GM19351 (cell line): Measurements from ENCODE around the gene CDX1.

ENCODE experiments used
- ATAC-seq: cut with Tn5 transposase; IDR thresholded peaks from one replicate; pipeline ENCODE4 v1.9.1; 2021; ENCODE audit warnings: mild to moderate bottlenecking, moderate library complexity; ENCODE audit not compliant: unreplicated experiment

CDX1 gene

DNA sequence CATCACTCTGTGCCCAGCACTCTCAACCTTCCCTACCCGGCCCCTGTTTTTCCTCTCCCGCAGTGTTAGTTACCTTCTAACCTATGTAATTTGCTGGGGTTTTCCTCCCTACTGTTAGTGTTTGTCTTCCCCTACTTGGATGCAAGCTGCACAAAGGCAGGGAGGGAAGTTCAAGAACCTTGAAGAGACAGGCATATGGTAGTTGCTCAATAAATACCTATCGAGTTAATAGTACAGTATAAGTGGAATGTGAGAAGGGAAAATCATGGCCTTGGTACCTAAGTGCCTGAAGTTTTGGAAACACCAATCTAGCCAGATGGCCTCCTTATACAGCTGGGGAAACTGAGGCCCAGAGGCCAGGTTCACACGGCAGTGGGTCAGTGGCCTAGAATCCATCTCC, 35.1 kb upstream of the CDX1 start:
- ATAC-seq: no peak

DNA sequence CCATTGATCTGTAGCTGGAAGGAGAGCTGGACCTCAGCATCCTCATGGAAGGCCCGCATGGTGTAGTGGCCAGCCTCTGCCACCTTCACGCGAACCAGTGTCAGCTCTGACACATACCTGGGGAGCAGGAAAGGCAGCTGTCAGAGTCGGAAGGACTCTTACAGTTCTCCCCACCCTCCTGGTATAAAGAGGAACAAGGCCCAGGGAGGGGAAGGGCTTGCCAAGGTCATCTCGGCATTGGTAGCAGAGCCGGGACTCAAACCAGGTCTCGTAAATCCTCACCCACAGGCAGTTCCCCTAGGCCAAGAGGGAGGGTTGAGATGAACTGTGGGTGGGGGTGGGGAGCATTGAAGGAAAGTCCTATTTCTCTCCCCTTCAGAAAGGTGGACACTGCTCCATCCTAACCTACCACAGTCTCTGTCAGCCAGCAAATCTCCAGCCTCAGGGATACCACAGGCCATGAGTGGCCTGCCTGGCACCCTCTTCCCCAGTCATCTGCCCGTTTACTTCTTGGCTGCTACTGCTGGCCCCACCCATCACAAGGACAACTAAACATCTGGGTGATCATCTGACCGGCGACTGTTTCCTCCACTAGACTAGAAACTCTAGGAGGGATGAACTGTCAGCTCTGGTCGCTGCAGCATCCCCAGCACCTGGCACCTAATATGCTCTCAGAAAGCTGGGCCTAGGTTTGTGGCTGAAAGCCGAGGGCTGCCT, 34.4 kb upstream of the CDX1 start:
- ATAC-seq: no peak

DNA sequence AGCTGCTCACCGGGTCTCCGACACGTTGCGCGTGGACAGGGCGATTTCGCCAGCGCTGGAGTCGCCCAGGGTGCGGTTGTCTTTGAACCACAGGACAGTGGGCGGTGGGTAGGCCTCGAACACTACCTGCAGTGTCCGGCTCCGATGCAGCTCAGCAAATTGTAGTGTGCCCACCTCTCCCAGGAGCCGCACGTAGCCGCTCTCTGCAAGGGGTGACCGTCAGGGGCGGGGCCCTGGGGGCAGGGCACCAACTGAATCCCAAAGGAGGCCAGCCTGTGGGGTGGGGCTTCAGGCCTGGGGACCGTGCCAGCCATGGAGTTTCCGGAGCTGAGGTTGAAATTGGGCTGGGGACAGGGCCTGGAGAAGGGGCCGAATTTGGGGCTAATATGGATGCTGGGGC, 33.8 kb upstream of the CDX1 start:
- no peak for ATAC-seq

DNA sequence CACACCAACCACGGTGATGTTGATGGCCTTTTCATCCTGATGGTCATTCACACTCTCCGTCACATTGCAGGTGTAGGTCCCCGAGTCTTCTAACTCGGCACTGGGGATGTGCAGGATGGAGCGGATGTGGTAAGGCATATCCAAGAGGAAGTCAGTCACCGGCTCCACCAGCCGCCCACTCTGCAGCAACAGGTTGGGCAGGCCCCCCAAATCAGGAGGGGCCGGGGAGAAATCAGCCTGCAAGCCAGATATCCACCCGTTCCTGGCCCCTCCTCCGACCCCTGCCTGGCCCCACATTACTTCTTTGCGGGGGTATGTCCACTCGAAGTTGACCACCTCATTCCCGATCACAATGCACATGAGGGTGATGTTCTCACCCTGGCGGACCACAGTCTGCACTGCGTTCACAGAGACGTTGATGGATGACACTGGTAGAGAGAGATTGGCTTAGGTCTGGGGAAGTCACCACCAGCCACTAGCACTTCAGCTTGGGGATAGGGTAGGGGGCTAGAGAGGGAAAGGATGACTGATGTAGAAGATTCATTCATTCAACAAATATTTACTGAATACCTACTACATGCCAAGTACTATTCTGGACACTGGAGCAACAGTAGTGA, 32.9 kb upstream of the CDX1 start:
- no peak for ATAC-seq

DNA sequence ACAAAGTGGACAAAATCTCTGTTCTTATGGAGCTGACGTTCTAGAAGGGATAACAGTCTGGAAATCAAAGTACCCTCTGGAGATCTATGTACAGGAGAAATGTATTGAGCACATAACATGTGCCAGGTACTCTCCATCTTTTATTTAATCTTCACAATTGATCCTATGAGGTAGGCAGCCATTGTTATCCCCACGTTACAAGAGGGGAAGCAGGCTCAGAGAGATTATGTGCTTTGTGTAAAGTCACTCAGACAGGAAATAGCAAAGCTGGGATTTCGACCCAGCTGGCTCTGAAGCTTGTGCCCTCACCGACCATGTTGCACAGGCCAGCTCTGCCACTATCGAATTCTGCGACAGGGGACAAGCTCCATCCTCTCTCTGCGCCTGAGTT, 32.4 kb upstream of the CDX1 start:
- no peak for ATAC-seq

DNA sequence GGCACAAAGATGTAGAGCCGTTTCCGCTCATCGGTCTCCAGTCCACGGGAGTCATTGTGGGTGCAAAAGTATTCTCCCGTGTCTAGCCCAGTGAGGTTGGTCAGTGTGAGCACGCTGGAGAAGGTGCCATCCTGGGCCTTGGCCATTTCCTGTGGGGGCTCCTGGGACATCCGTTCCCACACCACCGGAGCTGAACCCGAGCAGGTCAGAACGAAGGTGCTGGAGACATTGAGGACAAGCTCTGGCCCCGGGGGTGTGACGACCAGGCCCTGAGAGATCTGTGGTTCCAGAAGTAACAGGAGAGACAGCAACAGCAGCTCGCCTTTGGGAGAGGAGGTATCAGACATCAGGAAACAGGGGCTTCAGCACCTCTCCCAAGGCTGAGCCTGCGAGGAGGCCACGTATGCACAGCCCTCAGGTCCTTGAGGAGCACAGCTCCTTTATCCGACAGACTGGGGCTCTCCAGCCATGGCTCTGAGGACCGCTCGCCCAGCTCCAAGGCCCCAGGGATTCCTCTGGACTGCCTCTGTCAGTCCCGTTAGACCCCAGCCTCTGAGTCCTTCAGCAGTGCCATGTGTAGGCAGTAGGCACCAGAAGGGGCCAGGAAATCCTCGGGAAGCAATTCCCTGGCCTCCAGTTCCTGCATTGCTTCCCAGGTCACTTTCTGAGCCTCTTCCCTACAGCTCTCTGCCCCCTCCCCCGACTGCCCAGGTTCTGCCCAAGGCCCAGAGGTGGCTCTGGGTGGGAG, 30.8 kb upstream of the CDX1 start:
- no peak for ATAC-seq

DNA sequence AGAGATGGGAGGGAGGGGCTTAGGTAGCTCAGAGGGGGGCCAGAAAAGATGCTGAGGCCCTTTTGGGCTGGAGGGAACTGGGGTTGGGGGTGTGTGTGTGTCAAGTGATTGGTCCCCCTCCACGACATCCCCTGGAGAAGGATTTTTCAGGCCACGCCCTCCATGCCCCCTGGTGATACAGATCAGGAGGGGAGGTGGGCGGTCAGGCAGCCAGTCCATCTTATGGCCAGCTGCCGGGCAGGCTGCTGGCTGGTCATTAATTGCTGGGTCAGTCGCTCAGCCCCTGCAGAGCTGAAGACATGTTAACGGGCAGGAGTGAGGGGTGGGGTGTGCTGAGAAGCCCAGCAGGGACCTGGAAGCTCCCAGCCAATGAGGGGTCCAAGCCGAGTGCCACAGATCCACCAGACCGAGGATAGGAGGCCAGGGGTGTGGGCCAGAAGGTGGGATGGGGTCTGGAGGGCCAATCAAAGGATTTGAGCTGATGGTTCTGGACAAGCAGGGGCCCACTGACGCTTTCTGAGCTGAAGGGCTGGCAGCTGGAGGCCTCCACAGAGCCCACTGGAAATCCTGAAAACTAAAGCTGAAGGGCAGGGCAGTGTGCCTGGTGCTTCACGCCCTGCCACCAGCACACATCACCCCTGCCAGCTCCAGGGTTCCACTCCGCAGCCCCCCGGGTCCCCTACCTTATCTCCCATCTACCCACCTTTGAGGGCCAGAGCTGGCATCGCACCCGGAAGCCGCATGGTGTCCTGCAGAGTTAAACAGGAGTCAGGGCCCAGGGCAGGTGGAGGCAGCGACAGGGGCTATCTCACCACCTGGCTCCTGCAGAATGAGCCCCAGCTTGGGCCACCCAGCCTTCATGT, 30.0 kb upstream of the CDX1 start:
- ATAC-seq: no peak

DNA sequence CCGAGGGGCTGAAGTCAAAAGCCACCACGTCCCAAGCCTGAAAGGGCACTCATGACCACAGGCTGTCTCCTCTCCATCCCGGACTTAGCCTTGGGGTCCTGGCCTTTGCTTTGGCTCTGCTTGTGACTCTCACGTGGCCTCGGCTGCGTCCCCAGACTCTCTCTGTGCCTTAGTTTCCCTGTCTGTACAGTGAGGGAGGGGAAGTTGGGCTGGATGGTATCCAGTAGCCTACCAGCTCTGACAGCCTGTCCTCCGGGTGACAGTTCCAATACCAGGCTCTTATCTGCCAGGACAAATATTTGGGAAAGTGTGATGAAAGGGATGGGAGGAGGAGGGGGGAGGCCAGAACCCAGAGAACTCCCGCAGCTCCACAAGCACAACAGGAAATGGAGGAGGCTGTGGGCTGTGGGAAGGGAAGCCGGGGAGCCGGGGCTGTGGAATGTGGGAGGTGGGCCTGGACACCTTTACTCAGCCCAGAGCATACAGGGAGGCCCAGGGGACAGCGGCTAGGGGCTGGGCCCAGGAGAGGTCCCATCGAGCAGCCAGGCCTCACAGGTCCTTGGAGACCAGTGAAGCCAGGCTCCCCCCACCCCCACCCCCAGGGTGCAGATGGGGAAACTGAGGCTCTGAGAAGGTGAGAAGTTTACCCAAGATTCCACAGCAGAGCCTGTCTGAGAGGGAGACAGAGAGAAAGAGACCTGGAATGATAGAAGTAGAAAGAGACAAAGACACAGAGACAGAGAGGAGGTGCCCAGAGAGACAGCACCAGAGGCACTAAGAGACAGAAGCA, 29.2 kb upstream of the CDX1 start:
- ATAC-seq: no peak

DNA sequence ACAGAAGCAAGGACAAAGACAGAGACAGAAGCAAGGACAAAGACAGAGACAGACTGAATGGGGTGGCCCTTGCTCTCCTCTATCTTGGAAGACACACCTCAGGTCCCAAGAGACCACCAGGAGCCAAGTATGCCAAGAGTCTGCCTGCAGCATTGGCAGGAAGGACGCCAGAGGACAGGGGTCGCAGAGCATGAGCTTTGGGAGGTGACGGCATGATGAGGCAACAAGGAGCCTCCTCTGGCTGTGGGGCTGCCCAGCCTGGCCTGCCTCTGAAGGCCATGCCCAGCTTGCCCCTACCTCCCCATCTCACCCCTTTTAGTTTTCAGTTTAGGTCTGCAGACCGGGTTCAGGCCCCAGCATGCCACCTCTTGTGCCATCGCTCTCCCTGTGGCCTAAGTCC, 28.6 kb upstream of the CDX1 start:
- no peak for ATAC-seq

DNA sequence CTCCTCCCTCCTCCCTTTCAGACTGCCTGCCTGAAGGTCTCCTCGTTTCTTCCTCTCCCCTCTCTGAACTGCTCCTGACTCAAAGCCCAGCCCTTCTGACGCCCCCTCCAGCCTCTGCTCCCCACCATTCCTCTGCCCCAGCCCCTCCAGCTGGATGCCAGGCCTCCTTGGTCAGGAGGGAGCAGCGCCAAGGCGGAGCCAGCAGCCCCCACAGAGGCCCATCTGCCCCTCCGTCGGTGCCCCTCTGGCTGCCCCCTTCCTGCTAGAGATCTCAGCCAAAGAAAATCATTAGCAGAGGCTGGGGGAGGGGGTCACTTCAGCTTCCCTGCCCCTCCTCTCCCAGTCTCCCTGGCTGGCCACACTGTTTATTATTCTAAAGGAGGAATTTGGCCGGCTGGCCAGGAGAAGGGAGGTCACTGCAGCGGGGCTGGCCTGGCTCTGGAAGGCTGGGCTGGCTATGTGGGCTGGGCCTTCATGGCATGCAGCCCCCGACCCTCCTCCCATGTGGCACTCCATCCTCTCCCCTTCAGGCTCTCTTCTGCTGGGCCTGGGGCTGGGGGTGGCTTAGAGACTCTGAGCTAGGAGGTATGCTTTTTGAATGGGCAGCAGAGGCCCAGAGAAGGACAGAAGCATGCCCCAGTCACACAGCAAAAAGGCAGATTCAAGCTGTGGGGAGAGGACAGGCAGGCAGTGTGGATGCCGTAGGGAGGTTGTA, 27.9 kb upstream of the CDX1 start:
- no peak for ATAC-seq

DNA sequence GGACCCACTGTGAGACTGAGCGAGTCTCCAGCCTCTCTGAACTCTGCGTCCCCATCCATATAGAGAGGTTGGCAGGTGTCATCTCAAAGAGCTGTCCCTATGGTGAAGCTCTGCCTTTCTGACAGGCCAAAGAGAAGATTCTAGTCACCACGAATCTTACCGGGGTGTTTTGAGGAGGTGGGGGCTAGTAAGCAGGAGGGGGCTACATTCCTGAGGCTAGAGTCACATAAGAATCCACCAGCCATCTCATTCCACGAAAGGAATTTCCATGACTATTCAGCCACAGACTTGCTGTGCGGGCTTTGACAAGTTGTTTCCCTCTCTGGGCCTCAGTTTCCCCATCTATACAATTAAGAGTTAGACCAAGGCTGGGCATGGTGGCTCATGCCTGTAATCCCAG, 27.2 kb upstream of the CDX1 start:
- no peak for ATAC-seq

DNA sequence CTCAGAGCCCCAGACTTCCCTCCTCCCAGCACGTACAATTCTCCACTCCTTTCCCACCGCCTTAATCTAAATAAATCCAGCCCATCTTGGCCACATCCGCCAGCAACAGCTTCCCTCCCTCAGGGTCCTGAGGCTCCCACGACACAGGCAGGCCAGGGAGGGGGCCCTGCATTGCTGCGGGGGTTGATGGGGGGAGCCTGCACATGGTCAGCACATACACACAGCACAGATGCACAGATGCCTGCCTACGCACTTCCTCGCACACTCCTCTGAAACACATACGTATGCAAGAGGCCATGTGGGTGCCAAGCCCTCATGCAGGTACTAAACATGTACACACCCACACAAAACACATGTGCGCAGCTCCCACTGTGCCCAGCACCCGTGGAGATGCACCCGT, 25.7 kb upstream of the CDX1 start:
- ATAC-seq: no peak

DNA sequence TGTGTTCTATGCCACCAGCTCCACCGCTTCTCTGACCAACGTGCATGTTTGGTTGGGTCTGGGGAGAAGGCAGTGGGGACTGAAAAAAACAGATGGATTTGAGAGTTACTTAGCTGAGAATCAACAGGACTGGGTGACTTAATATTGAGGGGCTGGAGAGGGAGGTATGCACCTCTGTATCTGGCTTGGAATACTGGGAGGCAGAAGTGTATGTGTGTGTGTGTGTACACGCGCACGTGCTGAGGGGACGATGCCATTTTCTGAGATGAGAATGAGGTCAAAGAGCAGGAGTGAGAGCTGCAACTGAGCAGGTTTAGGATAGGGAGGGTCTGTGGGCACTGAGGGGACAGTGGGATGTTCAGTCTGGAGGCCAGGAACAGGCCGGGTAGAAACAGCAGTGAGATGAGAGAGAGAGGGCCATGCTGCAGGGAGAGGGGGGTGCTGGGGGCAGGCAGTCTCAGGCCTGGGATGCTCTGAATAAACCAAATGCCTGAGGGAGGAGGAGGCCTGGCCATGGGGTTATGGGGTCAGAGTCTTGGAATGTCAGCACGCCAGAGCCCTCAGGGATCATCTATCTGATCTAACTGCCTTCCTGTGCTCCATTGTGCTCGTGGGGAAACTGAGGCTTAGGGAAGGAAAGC, 24.9 kb upstream of the CDX1 start:
- no peak for ATAC-seq

DNA sequence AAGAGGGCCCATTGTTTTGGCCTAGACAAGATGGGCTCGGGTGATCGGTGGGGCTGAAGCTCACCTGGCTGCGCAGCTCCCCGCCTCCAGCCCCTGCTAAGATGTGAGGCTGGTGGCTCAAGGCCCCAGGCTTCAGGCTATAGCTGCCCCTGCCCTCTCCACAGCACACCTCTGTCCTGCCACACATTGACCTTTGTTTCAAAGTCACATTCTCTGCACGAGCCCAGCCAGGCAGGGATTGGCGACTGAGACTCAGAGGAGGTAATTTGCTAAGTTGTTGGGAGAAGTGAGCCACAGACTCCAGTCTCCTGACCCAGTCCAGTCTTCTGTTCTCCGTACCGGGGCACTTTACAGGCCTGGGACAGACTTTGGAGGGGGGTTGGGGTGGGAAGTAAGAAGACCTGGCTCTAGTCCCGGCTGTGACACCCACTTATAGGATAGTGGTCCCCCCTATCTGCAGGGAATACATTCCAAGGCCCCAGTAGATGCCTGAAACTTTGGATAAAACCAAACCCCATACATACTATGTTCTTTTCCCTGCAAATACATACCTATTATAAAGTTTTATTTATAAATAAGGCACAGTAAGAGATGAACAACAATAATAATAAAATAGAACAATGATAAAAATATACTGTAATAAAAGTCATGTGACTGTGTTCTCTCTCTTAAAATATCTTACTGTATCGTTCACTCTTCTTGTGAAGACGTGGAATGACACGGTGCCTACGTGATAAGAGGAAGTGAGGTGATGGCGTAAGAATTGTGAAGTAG, 24.2 kb upstream of the CDX1 start:
- ATAC-seq: no peak

DNA sequence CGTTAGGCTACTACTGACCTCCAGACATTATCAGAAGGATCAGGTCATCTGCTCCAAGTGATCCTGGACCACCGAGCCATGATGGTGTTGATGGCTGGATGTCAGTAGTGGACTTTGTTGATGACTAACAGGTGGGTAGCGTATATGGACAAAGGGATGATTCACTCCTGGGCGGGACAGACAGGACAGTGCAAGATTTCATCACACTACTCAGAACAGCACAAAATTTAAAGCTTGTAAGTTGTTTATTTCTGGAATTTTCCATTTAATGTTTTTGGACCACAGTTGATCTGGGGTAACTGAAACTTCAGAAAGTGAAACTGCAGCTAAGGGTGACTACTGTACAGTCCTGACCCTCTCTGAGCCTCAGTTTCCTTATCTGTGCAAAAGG, 23.6 kb upstream of the CDX1 start:
- ATAC-seq: no peak

DNA sequence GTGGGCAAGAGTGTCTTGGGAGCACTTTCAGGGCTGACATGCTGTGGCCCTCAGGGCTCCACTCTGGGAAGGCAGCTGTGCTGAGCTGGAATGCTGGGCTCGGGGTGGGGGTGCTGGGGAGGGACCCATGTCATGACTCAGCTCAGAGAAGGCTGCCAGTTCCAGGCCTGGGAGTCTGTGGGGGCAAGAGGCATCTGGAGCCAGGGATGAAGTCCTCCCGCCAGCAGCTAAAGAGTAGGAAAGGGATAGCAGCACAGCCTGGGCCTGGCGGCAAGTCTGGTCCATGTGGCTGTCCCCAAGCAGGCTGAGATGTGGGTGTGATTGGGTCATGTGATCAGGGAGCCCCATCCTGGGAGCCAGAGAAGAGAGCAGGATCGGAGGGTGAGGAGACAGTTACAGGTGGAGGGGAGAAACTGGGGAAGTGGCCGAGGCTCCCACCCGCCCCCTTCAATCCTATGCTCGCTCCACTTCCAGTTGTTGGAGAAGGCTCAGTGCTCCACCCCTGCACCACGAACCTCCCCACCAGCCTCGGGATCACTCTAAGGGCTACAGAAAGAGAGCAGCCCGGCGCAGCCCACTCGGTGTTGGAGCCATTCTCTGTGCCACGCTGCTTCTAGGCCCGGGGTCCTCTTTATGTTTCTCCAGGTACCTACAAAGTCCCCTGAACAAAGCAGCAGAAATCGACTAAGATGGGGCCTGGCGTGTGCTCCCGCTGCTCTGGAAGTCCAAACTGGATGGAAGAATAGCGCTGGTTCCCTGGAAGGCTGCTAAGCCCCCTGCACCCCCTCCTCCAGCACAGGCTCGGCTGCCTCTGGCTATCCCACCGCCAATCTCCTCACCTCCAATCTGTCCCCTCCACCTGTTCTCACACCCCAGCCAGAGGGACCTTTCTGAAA, 23.0 kb upstream of the CDX1 start:
- ATAC-seq: no peak

DNA sequence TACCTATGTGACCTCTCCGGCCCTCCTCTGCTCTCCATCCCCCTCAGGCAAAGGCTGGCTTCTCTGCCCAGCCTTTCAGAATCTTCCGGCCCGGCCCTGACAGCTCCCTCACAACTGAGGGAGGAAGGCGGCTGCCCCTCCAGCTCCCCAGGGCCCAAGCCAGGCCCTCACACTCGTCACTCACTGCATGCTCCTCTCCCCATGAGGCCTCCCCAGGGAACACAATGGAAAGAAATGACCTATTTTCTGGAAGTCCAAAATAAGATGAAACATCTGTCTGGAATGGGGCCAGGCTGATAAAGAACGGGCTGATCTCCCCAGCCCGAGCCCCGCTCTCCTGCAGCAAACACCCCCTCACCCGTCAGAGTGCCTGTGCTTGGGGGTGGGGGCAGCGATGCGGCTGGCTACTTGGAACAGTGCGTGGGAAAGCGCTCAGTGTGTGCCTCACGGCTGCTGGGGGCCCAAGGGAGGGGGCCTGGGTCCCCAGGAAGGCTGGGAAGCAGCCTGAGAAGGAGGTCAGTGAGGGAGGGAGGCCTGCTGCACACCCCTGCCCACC, 22.3 kb upstream of the CDX1 start:
- no peak for ATAC-seq
